Astrocyte (in vitro differentiated cells and primary cell): ENCODE results near the gene NPW. TPM values are rescaled to one million over a fixed set of nuclear protein-coding genes. Genes with fewer than 3 reads are reported as not detected.
"Not testable (repeated sequence)": the region's sequence is repeated elsewhere in the genome, so short reads cannot be mapped to it uniquely, and the experiment has no call there.

Source experiments
- DNase-seq: peaks from one replicate; pipeline ENCODE4 v3.0.0-alpha.2; 2010; ENCODE audit warnings: low read depth
- FAIRE-seq: peaks from 2 replicates; lab custom pipeline; 2011; peaks lifted over from hg19 to GRCh38; lab: Jason Lieb, UNC
- H2AFZ ChIP-seq: 2 replicates; pipeline ENCODE4 v1.6.0; 2012; ENCODE audit warnings: low read depth, low read length, inconsistent platforms
- H3K27ac ChIP-seq: 2 replicates; pipeline ENCODE4 v1.5.1; 2011; ENCODE audit warnings: low read depth, low read length, inconsistent platforms
- H3K27me3 ChIP-seq: 2 replicates; pipeline ENCODE4 v1.6.0; 2011; ENCODE audit warnings: low read length, inconsistent platforms; ENCODE audit not compliant: insufficient read depth
- H3K36me3 ChIP-seq: 2 replicates; pipeline ENCODE4 v1.5.1; 2011; ENCODE audit warnings: low read length, inconsistent platforms; ENCODE audit not compliant: insufficient read depth
- H3K4me1 ChIP-seq: 2 replicates; pipeline ENCODE4 v1.5.1; 2011; ENCODE audit warnings: low read length, inconsistent platforms; ENCODE audit not compliant: insufficient read depth
- H3K4me2 ChIP-seq: 2 replicates; pipeline ENCODE4 v1.6.0; 2012; ENCODE audit warnings: low read length, inconsistent platforms
- H3K4me3 ChIP-seq: 2 replicates; pipeline ENCODE4 v1.5.1; 2011; ENCODE audit warnings: low read depth, mild to moderate bottlenecking, low read length, inconsistent platforms; ENCODE audit not compliant: insufficient read depth
- H3K79me2 ChIP-seq: 2 replicates; pipeline ENCODE4 v1.6.0; 2012; ENCODE audit warnings: mild to moderate bottlenecking, low read length, inconsistent platforms; ENCODE audit not compliant: insufficient read depth
- H3K9ac ChIP-seq: 2 replicates; pipeline ENCODE4 v1.6.0; 2012; ENCODE audit warnings: mild to moderate bottlenecking, low read length, inconsistent platforms
- H3K9me3 ChIP-seq: 2 replicates; pipeline ENCODE4 v1.5.1; 2012; ENCODE audit warnings: low read depth, mild to moderate bottlenecking, low read length, inconsistent platforms; ENCODE audit not compliant: insufficient read depth
- H4K20me1 ChIP-seq: 2 replicates; pipeline ENCODE4 v1.6.0; 2012; ENCODE audit warnings: low read length, inconsistent platforms; ENCODE audit not compliant: insufficient read depth
- H3K27ac Mint-ChIP-seq: one replicate; pipeline ENCODE4 v1.8.0; 2021; ENCODE audit warnings: mild to moderate bottlenecking, mixed read lengths; ENCODE audit not compliant: unreplicated experiment
- H3K27me3 Mint-ChIP-seq: one replicate; pipeline ENCODE4 v1.8.0; 2021; ENCODE audit warnings: low read depth, mixed read lengths; ENCODE audit not compliant: unreplicated experiment
- H3K36me3 Mint-ChIP-seq: one replicate; pipeline ENCODE4 v1.8.0; 2021; ENCODE audit warnings: low read depth, mixed read lengths; ENCODE audit not compliant: unreplicated experiment
- H3K4me1 Mint-ChIP-seq: one replicate; pipeline ENCODE4 v1.8.0; 2021; ENCODE audit warnings: low read depth, mixed read lengths; ENCODE audit not compliant: unreplicated experiment
- H3K4me3 Mint-ChIP-seq: one replicate; pipeline ENCODE4 v1.8.0; 2021; ENCODE audit warnings: mild to moderate bottlenecking, moderate library complexity, mixed read lengths; ENCODE audit not compliant: unreplicated experiment
- H3K9me3 Mint-ChIP-seq: one replicate; pipeline ENCODE4 v1.8.0; 2021; ENCODE audit warnings: mild to moderate bottlenecking, mixed read lengths; ENCODE audit not compliant: unreplicated experiment
- EZH2 ChIP-seq: IDR thresholded peaks from 2 replicates; pipeline ENCODE4 v1.6.1; 2012; ENCODE audit warnings: mild to moderate bottlenecking, low read length, inconsistent platforms; ENCODE audit not compliant: insufficient read depth
- total RNA-seq: library from RNA; stranded (reverse); gene quantifications from 2 replicates; pipeline ENCODE4 v1.2.1, GENCODE V29; 2021
- TF ChIP-seq, protein P1 (sequence below): IDR thresholded peaks from 2 replicates; pipeline ENCODE4 v1.5.1; 2011; ENCODE audit warnings: low read depth, mild to moderate bottlenecking, inconsistent platforms, low read length, moderate library complexity; ENCODE audit not compliant: insufficient read depth

The NPW gene
- total RNA-seq, 1 donor from 2014 or later: 2.1 TPM

GRCh38 chr16:2033057-2033908, 13.7 kb downstream of the NPW start:
- H3K4me2 ChIP-seq: peak overlapping the region; percentile 99
- H3K9ac ChIP-seq: peak overlapping the region; percentile 89

GRCh38 chr16:2033909-2034695, 14.5 kb downstream of the NPW start:
- not testable (repeated sequence) for H3K27me3 ChIP-seq, H3K4me3 Mint-ChIP-seq, H3K36me3 Mint-ChIP-seq, H3K9me3 Mint-ChIP-seq, FAIRE-seq, H3K27me3 Mint-ChIP-seq, H3K36me3 ChIP-seq, H3K9me3 ChIP-seq, H4K20me1 ChIP-seq
- Mint-ChIP-seq H3K27ac (peak overlapping the region; percentile 62), H3K4me1 (peaks cover 13% of the 10 kb centered on the region)
- Histone ChIP-seq H2AFZ (peak overlapping the region; percentile 65), H3K4me1 (peaks cover 59% of the 10 kb centered on the region), H3K4me3 (peak overlapping the region; percentile 75), H3K27ac (peak overlapping the region; percentile 95), H3K79me2 (peaks cover 54% of the 10 kb centered on the region), H3K9ac (peak overlapping the region; percentile 89), H3K4me2 (peak overlapping the region; percentile 99)
- DNase-seq: peak; percentile 20

More at GRCh38 chr16:2033057-2033908, 13.7 kb downstream of the NPW start:
- Histone ChIP-seq H4K20me1 (peaks cover 17% of the 10 kb centered on the region), H3K9me3 (no peaks in the 10 kb centered on the region), H3K27me3 (no peaks in the 10 kb centered on the region), H3K79me2 (peaks cover 62% of the 10 kb centered on the region), H3K4me3 (peak overlapping the region; percentile 75), H3K27ac (peak overlapping the region; percentile 95), H3K4me1 (peaks cover 55% of the 10 kb centered on the region), H2AFZ (peak overlapping the region; percentile 65), H3K36me3 (no peaks in the 10 kb centered on the region)
- no peaks in the 10 kb centered on the region for H3K36me3 Mint-ChIP-seq
- no peak overlapping the region for H3K4me3 Mint-ChIP-seq
- no peaks in the 10 kb centered on the region for H3K27me3 Mint-ChIP-seq
- peak overlapping the region; percentile 62 for H3K27ac Mint-ChIP-seq
- TF ChIP-seq EZH2: no peak
- TF ChIP-seq, protein P1, sequence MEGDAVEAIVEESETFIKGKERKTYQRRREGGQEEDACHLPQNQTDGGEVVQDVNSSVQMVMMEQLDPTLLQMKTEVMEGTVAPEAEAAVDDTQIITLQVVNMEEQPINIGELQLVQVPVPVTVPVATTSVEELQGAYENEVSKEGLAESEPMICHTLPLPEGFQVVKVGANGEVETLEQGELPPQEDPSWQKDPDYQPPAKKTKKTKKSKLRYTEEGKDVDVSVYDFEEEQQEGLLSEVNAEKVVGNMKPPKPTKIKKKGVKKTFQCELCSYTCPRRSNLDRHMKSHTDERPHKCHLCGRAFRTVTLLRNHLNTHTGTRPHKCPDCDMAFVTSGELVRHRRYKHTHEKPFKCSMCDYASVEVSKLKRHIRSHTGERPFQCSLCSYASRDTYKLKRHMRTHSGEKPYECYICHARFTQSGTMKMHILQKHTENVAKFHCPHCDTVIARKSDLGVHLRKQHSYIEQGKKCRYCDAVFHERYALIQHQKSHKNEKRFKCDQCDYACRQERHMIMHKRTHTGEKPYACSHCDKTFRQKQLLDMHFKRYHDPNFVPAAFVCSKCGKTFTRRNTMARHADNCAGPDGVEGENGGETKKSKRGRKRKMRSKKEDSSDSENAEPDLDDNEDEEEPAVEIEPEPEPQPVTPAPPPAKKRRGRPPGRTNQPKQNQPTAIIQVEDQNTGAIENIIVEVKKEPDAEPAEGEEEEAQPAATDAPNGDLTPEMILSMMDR: no peak
- peaks cover 14% of the 10 kb centered on the region for H3K4me1 Mint-ChIP-seq
- DNase-seq (peak; percentile 59), FAIRE-seq (no peak)
- H3K9me3 Mint-ChIP-seq: no peaks in the 10 kb centered on the region

DNA sequence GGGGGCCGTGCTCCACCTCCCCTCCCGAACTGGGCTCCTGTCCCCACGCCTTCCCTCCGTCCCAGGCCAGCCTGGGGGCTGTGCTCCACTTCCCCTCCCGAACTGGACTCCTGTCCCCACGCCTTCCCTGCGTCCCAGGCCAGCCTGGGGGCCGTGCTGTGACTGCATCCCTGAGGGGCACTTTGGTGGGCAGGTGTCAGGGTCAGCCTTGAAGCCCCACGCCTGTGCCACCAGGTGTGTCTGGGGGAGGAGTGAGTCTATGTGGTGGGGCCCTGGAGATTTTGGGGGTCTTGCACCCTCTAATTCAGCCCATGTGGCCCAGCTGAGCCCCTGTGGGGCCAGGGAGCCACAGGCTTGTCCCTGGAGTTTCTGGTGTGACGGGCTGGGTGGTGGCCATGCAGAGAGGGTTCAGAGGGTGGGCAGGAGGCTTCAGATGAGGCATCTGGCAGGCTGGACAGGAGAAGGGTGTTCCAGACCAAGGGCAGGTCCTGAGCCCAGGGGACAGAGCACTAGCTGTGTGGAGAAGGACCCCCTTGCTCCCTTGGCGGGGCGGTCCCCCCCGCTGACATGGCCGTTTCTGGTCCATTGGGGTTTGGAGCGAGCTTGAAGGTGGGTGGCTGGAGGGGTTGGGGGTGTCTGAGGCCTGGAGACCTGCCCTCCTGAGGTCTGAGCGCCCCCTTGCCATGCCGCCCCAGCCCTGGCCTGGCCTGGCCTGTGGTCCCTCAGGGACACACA, 15.3 kb downstream of the NPW start:
- H3K36me3 ChIP-seq: no peaks in the 10 kb centered on the region
- TF ChIP-seq EZH2: no peak
- TF ChIP-seq, protein P1: no peak
- no peak overlapping the region for H2AFZ ChIP-seq
- no peaks in the 10 kb centered on the region for H3K9me3 ChIP-seq
- peaks cover 66% of the 10 kb centered on the region for H3K4me1 ChIP-seq
- no peaks in the 10 kb centered on the region for H3K9me3 Mint-ChIP-seq
- H3K4me3 Mint-ChIP-seq: peak overlapping the region; percentile 67
- H4K20me1 ChIP-seq: peaks cover 4% of the 10 kb centered on the region
- peak overlapping the region; percentile 39 for H3K4me3 ChIP-seq
- no peak for DNase-seq
- peaks cover 15% of the 10 kb centered on the region for H3K4me1 Mint-ChIP-seq
- H3K27me3 Mint-ChIP-seq: no peaks in the 10 kb centered on the region
- H3K27ac ChIP-seq: peak overlapping the region; percentile 90
- no peaks in the 10 kb centered on the region for H3K27me3 ChIP-seq
- H3K9ac ChIP-seq: peak overlapping the region; percentile 75
- no peaks in the 10 kb centered on the region for H3K36me3 Mint-ChIP-seq
- no peak overlapping the region for H3K27ac Mint-ChIP-seq
- FAIRE-seq: no peak
- H3K79me2 ChIP-seq: peaks cover 46% of the 10 kb centered on the region
- peak overlapping the region; percentile 84 for H3K4me2 ChIP-seq
